Dedifferentiated amniotic fluid mesenchymal stem cell (primary cell): ENCODE results near the gene AAK1.

Experiments used
- DNase-seq: peaks from one replicate; pipeline ENCODE4 v3.0.0-alpha.2; 2016; ENCODE audit errors: extremely low spot score

The AAK1 gene

GRCh38 chr2:69491864-69492263 is 151.7 kb downstream of the AAK1 start:
- DNase-seq, result no peak

DNA sequence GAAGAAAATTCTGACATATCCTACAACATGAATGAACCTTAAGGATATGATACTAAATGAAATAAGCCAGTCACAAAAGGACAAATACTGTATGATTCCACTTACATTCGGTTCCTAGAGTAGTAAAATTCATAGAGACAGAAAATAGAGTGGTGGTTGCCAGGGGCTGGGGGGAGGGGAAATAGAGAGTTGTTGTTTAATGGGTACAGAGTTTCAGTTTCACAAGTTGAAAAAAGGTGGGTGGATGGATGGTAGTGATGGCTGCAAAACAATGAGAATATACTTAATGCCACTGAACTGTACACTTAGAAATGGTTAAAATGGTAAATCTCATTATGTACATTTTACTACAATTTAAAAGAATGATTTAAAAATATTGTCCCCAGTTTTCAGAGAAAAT is 153.1 kb downstream of the AAK1 start:
- DNase-seq, result no peak

- no peak for DNase-seq
Observed at GRCh38 chr2:69489793-69490192, 153.7 kb downstream of the AAK1 start.

DNA sequence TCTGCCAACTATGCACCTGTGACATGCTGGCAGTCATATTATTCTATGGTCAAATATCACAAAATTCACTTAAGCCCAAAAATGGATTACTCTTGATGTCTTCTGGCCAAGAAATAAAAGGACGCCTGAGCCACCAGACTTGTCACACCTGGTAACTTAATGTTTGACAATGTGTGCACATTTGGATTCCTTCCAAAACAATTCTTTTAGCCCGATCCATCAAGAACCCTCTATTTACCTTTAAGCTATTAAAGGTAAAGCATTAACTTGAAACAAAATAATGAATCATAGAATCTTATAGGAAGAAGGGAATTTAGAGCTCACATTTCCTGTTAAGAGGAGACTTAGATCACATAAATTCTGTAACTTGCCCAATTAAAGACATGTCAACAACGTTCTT is 159.8 kb downstream of the AAK1 start:
- DNase-seq, result no peak

- DNase-seq, result no peak
Observed at GRCh38 chr2:69483024-69483423, 160.5 kb downstream of the AAK1 start.

DNA sequence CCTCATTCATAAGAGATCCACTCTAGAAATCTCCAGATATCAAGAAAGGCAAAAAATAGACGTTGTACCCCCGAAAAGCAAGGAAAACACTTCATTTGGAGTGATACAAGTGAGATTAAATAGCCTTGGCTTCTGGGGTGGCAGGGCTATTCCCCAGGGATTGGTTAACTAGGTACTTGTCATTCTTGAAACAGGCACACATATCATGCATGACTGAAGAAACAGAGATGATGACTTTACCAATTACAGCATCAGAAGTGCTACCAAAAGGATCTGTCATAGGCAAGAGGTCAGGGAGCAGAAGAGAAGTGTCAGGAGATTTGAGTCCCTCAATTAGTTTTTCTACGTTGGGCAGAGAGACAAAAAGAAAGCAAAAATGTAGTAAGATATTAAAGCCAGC is 161.1 kb downstream of the AAK1 start:
- DNase-seq, result no peak

GRCh38 chr2:69481421-69481820 is 162.1 kb downstream of the AAK1 start:
- no peak for DNase-seq

DNA sequence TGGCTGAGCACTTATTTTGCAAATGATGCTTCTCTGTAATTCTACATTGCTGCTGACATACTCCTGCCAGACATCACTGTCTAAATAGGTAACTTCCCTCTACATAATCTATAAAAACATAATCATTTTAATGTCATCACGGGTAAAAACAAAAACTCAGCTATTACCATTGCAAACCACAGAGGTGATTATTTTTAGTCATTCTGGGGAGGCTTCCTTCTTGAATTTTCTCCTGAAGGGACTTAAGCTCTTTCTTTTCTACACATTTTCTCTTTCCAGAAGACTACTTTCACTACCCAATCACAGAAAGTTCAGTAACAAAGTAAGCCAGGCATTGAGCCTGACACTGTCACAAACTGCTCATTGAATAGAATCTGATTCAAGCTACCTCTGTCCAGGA is 165.9 kb downstream of the AAK1 start:
- DNase-seq, result no peak

DNA sequence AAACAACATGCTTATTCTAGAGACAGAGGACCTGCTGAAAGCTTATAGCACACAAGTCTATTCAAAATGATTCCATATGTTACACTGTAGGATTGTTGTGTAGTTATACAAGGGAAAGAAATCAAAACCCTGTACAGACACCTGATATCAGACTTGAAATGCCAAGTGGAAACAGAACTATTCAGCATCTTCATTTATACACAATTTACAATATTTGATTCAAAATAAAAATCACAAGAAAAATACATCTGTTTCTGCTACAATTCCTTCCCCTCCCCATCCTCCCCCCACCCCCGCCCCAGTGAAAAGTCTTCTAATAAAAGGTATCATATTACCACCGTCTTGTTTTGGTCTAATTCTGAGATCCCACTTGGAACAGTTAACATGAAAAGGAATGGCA is 168.9 kb downstream of the AAK1 start:
- no peak for DNase-seq

DNA sequence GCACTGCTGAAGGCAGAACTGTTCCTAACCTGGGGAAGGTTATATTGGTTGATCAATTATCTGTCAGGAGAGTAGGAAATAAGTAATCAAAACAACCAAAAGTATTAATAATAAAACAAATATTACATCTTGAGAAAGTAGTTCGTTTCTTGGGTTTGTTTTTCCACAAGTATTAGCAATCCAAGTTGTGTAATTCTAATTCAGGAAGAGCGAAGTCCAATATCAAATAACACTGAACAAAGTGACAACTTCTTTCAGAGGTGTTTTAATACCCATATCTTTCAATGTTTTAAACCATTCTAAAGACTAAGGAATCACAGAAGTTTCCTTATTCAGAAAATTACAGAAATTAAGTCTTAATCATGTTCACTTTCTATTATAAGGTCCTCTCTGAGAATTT is 171.7 kb downstream of the AAK1 start:
- no peak for DNase-seq

DNA sequence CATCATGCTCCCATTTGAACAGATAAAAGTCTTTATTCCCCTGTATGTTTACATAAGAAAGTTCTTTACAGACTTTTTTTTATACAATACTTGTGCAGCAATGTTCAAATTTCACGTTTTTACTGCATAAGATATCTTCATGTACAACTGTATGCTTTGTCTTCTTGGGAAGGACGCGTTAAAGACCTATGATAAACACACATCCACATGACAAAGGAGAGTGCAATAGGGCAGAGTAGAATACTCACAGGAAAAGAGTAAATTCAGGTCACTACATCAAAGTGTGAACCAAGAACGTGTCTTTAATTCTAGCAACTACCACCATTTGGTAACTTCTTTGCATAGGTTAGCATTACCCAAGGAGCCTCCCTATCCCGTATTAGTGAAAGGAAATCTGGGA is 172.6 kb downstream of the AAK1 start:
- DNase-seq, result no peak

DNA sequence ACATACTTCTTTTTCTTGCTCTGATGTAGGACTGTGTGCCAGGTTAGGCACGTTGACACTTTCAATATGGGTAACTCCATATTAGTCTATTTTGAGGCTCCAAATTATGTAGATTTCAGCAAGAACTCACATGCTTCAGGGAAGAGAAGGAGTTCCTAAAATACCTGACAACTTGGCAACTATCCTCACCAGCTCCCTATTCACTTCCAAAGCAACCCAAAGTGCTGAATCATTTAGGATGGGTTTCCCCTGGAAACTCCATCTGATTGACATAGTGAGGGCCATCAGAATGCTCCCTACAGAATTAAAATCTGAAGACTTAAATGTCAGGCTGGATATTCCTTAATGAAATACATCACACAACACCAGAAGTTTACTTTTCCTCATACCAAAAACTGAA is 173.8 kb downstream of the AAK1 start:
- DNase-seq, result no peak

DNA sequence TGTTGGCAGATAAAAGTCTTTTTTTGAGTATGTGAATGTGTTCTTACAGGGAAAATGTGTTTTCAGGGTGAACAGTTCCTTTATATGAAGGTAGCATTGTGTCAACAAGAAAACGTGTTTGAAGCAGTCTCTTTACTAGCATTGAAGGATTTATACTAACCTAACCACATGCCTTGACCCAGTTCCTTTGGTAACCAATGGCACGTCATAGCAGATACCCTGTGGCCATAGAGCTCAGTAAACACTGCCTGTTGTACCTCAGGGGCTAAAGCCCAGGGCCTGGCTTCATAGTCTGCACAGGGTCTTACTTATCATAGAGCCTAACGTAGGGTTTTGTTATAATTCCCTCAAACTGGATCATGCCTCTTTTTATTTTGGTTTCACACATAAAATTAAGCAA is 174.2 kb downstream of the AAK1 start:
- no peak for DNase-seq

DNA sequence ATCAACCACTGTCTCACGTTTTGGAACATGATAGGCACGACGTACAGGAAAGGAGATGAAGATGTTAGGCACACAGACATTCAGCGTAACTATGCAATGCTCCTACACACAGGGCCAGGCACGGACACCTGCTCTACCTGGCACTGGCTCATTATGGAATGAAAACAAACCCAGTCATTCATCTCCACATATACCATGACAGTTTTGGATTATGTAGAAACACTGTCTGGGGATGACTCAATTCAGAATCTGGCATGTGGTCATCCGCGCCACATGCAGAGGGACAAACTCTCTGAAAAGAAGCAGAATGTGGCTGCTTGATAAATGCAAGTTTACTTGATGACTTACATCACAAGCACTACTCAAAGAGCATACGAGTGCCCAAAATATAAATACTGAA is 176.8 kb downstream of the AAK1 start:
- DNase-seq, result no peak

DNA sequence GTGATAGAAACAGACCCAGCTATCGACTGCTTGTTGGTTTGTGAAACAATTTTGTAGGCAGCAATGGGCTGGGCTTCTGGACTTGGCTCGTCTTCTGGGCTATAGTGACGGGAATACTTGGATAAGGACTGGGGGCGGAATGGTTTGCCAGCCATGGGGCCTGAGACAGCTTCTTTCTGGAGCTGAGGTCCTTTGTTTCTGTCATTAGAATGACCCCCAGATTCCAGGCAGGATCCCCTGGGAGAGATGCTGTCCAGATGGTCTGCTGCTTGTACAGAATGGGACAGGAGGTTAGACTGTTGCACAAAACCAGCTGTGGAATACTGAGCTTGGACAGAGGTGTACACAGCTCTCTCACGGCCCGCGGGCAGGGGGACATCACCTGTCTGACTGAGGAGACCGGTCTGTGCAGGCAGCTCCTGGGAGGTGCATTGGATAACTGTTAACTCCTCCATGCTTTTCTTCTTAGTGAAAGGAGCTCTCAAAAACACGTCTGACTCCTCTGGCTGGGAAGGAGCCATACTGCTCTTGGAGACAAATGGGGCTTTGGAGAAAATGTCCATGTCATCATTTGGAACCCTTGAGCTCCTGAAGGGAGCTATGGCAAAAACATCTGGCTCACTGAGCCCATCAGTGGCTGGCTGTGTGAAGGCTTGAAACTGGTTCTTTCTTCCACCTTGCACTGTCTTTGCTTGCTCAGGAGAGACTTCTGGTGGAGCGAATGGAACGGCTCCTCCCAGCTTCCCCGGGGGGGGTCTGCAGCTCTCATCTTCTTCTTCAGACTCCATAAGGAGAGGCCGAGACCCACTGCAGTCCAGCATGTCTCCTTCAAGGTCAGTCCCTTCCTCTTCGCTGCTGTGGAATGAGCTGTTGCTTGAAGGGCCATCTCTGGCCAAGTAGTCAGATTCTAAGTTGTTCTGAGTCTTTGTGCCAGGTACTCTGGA is 177.8 kb downstream of the AAK1 start:
- no peak for DNase-seq

- no peak for DNase-seq
Observed at GRCh38 chr2:69464575-69464974, 179.0 kb downstream of the AAK1 start.

DNA sequence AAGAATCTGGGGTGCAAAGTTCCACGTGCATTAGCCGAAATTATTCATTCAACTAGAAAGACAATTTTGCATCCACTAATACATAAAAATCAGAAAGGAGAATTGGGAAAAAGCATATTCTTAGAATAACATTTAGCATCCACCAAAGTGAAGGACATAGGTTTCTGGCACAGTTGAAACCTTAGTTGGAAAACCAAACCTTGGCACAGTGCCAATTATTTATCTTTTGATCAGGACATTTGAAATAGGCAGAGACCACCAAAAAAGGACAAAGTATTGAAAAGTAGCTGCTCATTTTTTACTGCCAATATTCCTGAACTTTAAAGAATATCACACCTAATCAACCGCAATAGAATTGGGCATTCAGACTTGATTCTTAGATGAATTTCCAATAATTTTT is 180.8 kb downstream of the AAK1 start:
- DNase-seq, result no peak

DNA sequence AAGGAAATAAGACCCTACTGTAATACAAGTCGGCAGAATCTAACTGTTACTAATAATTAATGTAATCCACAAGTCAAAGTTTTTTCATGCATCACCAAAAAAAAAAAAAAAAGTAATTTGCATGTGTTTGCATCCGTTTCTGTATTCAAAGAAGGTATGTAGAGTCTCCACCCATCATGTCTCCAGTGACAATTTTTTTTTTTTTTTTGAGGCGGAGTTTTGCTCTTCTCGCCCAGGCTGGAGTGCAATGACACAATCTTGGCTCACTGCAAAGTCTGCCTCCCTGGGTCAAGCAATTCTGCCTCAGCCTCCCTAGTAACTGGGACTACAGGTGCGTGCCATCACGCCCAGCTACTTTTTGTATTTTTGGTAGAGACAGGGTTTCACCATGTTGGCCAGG is 182.1 kb downstream of the AAK1 start:
- no peak for DNase-seq

DNA sequence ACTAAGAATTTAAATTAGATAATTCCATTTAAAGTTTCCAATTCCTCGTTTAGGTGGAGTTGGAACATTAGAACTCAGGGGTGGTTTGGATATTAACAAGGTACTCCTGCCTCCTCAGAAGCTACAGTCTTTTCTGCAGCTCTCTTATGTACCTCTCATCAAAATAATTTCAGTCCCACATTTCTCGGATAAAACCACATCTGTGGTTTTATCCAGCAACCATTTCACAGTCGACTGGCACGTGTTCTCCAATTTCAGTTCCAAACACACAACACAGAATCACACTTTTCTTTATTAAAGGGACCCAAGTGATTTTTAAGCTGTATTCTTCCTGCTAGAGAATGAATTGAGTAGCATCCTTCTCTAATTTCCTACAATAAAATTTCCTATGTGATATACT is 183.6 kb downstream of the AAK1 start:
- DNase-seq, result no peak

GRCh38 chr2:69456950-69457445 is 186.5 kb downstream of the AAK1 start:
- DNase-seq, result no peak

DNA sequence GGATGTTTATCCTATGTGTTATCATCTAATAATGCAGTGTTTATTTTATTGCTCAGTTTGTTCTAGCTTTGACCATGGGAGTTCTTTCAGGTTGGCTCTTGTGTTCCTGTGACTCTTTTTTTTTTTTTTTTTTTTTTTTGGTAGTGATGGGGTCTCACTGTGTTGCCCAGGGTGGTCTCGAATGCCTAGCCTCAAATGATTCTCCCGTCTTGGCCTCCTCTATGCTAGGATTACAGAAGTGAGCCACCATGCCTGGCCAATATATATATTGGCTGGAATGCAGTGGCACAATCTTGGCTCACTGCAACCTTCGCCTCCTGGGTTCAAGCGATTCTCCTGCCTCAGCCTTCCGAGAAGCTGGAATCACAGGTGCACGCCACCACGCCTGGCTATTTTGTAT is 187.4 kb downstream of the AAK1 start:
- no peak for DNase-seq

GRCh38 chr2:69454976-69455375 is 188.6 kb downstream of the AAK1 start:
- DNase-seq, result no peak

- no peak for DNase-seq
Observed at GRCh38 chr2:69453475-69454129, 189.9 kb downstream of the AAK1 start.
